Trophoblast cell (in vitro differentiated cells and primary cell): ENCODE results near the gene PAX5.

Source experiments
- DNase-seq, 2 donors: peaks; one replicate each; pipeline ENCODE4 v3.0.0-alpha.2; 2016
- H2AFZ ChIP-seq: 2 replicates; pipeline ENCODE4 v1.6.1; 2013; ENCODE audit warnings: low read length, moderate library complexity, mild to moderate bottlenecking; ENCODE audit not compliant: insufficient read depth, poor library complexity
- H2AK5ac ChIP-seq: 2 replicates; pipeline ENCODE4 v1.6.1; 2013; ENCODE audit warnings: mild to moderate bottlenecking, low read length
- H2BK120ac ChIP-seq: 2 replicates; pipeline ENCODE4 v1.6.1; 2013; ENCODE audit warnings: low read length, mild to moderate bottlenecking, moderate library complexity; ENCODE audit not compliant: insufficient read depth, poor library complexity
- H2BK12ac ChIP-seq: 2 replicates; pipeline ENCODE4 v1.6.1; 2013; ENCODE audit warnings: mild to moderate bottlenecking, low read length, moderate library complexity
- H2BK5ac ChIP-seq: 2 replicates; pipeline ENCODE4 v1.6.1; 2013; ENCODE audit warnings: low read length, low read depth, moderate library complexity, mild to moderate bottlenecking; ENCODE audit not compliant: poor library complexity
- H3K14ac ChIP-seq: 2 replicates; pipeline ENCODE4 v1.6.1; 2013; ENCODE audit warnings: mild to moderate bottlenecking, low read length
- H3K18ac ChIP-seq: 2 replicates; pipeline ENCODE4 v1.6.1; 2013; ENCODE audit warnings: mild to moderate bottlenecking, low read length
- H3K23ac ChIP-seq: 2 replicates; pipeline ENCODE4 v1.6.1; 2013; ENCODE audit warnings: low read length
- H3K27ac ChIP-seq: 2 replicates; pipeline ENCODE4 v1.5.1; 2013; ENCODE audit warnings: low read depth, mild to moderate bottlenecking, inconsistent platforms, low read length, moderate library complexity
- H3K27me3 ChIP-seq: 2 replicates; pipeline ENCODE4 v1.6.1; 2013; ENCODE audit warnings: inconsistent platforms, mild to moderate bottlenecking, low read length, moderate library complexity; ENCODE audit not compliant: insufficient read depth
- H3K36me3 ChIP-seq, 2 experiments: 1 replicate in 1 of 2; 2 replicates in 1 of 2; pipeline ENCODE4 v1.6.1; 2013; ENCODE audit warnings: low read length in 2 of 2, mild to moderate bottlenecking in 2 of 2, moderate library complexity in 1 of 2; ENCODE audit not compliant: insufficient read depth in 2 of 2, control insufficient read depth in 1 of 2
- H3K4ac ChIP-seq: 2 replicates; pipeline ENCODE4 v1.6.1; 2013; ENCODE audit warnings: low read depth, mild to moderate bottlenecking, low read length, moderate library complexity
- H3K4me1 ChIP-seq, 2 experiments: 1 replicate in 1 of 2; 2 replicates in 1 of 2; pipeline ENCODE4 v1.6.1; 2013; ENCODE audit warnings: low read length in 2 of 2, mild to moderate bottlenecking in 2 of 2, moderate library complexity in 1 of 2; ENCODE audit not compliant: insufficient read depth in 2 of 2, control insufficient read depth in 1 of 2
- H3K4me2 ChIP-seq: 2 replicates; pipeline ENCODE4 v1.6.1; 2013; ENCODE audit warnings: inconsistent platforms, mild to moderate bottlenecking, low read length, moderate library complexity
- H3K4me3 ChIP-seq: 2 replicates; pipeline ENCODE4 v1.5.1; 2013; ENCODE audit warnings: mild to moderate bottlenecking, low read depth, low read length, inconsistent platforms
- H3K79me1 ChIP-seq: one replicate; pipeline ENCODE4 v1.6.1; 2013; ENCODE audit warnings: low read length
- H3K79me2 ChIP-seq: 2 replicates; pipeline ENCODE4 v1.6.1; 2013; ENCODE audit warnings: low read length, mild to moderate bottlenecking; ENCODE audit not compliant: control insufficient read depth, insufficient read depth, poor library complexity
- H3K9ac ChIP-seq: 2 replicates; pipeline ENCODE4 v1.6.1; 2013; ENCODE audit warnings: mild to moderate bottlenecking, low read length
- H3K9me3 ChIP-seq: 2 replicates; pipeline ENCODE4 v1.6.1; 2013; ENCODE audit warnings: low read depth, mild to moderate bottlenecking, control low read depth, inconsistent platforms, low read length; ENCODE audit not compliant: insufficient read depth
- H4K12ac ChIP-seq: 2 replicates; pipeline ENCODE4 v1.6.1; 2013; ENCODE audit warnings: low read depth, mild to moderate bottlenecking, low read length, moderate library complexity
- H4K8ac ChIP-seq: 2 replicates; pipeline ENCODE4 v1.6.1; 2013; ENCODE audit warnings: low read depth, mild to moderate bottlenecking, low read length, moderate library complexity
- H4K91ac ChIP-seq: one replicate; pipeline ENCODE4 v1.6.1; 2013; ENCODE audit warnings: low read depth, mild to moderate bottlenecking, low read length, moderate library complexity
- WGBS: extraction: QIAGEN DNeasy Blood & Tissue Kit; methylation state at CpG from one replicate; pipeline ENCODE4 v1.1.7; 2013; ENCODE audit warnings: missing lambda C conversion rate; ENCODE audit not compliant: insufficient read length, insufficient coverage; ENCODE audit errors: extremely low coverage; 5-methylcytosine and 5-hydroxymethylcytosine counted together

The PAX5 gene

DNA sequence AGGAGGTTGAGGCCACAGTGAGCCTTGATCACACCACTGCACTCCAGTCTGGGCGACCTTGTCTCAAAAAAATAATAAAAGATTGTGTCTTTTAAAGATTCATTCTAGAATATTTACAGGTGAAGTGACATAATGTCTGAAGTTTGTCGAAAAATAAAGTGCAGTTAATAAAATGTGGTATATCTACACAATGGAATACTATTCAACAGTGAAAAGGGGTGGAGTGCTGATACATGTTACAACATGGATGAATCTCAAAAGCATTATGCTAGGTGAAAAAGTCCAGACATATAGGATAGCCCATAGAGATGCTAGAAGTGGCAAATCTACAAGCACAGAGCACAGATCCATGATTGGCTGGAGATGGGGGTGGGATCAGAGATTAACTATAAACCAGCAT, 101.9 kb downstream of the PAX5 start:
- Histone ChIP-seq H3K9me3 (no peaks in the 10 kb centered on the region), H2AK5ac (no peak overlapping the region), H3K4me1 (no peaks in the 10 kb centered on the region), H4K91ac (no peak overlapping the region), H3K14ac (no peak overlapping the region), H4K12ac (no peak overlapping the region), H3K4ac (no peak overlapping the region), H3K79me1 (no peaks in the 10 kb centered on the region), H3K36me3 (no peaks in the 10 kb centered on the region), H3K23ac (no peak overlapping the region), H3K4me2 (no peak overlapping the region), H2BK5ac (no peak overlapping the region), H2AFZ (no peak overlapping the region), H3K27me3 (peaks cover 2% of the 10 kb centered on the region), H2BK120ac (no peak overlapping the region), H3K27ac (no peak overlapping the region), H2BK12ac (no peak overlapping the region), H3K79me2 (no peaks in the 10 kb centered on the region), H3K4me3 (no peak overlapping the region), H4K8ac (no peak overlapping the region), H3K9ac (no peak overlapping the region), H3K18ac (no peak overlapping the region)
- WGBS, result no CpG with 5 or more reads among the region's 2 CpGs
- DNase-seq, result no peak

DNA sequence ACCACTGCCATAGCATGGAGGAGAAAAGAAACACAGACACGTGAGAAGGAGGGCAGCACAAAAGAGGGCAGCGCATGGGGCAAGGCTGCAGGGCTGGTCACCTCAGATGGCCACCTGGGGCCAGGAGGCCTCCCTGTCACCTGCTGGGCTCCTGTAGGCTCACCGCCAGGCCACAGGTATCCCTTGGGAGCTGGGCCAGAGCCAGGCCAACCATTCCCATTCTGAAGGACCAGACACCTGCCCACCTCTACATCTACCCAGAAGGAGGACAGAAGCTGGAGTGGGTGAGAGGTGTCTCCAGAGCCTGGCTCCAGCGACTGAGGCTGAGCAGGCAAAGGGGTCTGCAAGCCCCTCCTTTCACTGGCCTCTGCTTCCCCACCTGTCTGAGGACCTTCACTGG, 103.1 kb downstream of the PAX5 start:
- DNase-seq, result no peak
- H3K4me2 ChIP-seq, result no peak overlapping the region
- no peak overlapping the region for H3K4ac ChIP-seq
- H2BK12ac ChIP-seq, result no peak overlapping the region
- no peak overlapping the region for H3K23ac ChIP-seq
- no peaks in the 10 kb centered on the region for H3K36me3 ChIP-seq
- H3K27me3 ChIP-seq, result no peaks in the 10 kb centered on the region
- H3K79me2 ChIP-seq, result no peaks in the 10 kb centered on the region
- no peak overlapping the region for H4K12ac ChIP-seq
- H3K4me3 ChIP-seq, result no peak overlapping the region
- H2AK5ac ChIP-seq, result no peak overlapping the region
- no peak overlapping the region for H3K14ac ChIP-seq
- no peak overlapping the region for H2AFZ ChIP-seq
- no peak overlapping the region for H2BK120ac ChIP-seq
- H3K9me3 ChIP-seq, result no peaks in the 10 kb centered on the region
- H3K9ac ChIP-seq, result no peak overlapping the region
- WGBS, result no CpG with 5 or more reads among the region's 4 CpGs
- H4K91ac ChIP-seq, result no peak overlapping the region
- no peaks in the 10 kb centered on the region for H3K79me1 ChIP-seq
- H3K4me1 ChIP-seq, result no peaks in the 10 kb centered on the region
- H3K18ac ChIP-seq, result no peak overlapping the region
- no peak overlapping the region for H4K8ac ChIP-seq
- no peak overlapping the region for H2BK5ac ChIP-seq
- no peak overlapping the region for H3K27ac ChIP-seq

DNA sequence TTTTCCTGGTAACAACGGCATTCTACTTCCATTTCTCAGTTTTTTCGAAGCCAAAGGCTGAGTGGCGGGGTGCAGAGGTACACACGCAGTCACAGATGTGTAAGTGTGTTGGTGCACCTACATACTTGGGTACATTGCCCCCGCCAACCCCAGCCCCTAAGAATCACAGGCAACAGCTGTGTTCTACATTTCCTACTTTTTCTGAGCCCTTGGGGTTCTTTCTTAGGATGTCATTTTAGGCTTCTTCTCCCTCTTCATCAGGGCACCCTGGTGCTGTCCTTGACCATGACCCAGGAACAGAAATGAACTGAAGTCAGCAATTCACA, 104.8 kb downstream of the PAX5 start:
- Histone ChIP-seq H3K27me3 (no peaks in the 10 kb centered on the region), H3K4ac (no peak overlapping the region), H3K27ac (no peak overlapping the region), H2AFZ (no peak overlapping the region), H3K14ac (no peak overlapping the region), H4K91ac (no peak overlapping the region), H3K18ac (no peak overlapping the region), H2BK120ac (no peak overlapping the region), H3K36me3 (no peaks in the 10 kb centered on the region), H3K79me1 (no peaks in the 10 kb centered on the region), H2BK12ac (no peak overlapping the region), H3K79me2 (no peaks in the 10 kb centered on the region), H3K23ac (no peak overlapping the region), H3K9me3 (no peaks in the 10 kb centered on the region), H3K9ac (no peak overlapping the region), H3K4me3 (no peak overlapping the region), H2AK5ac (no peak overlapping the region), H4K8ac (no peak overlapping the region), H4K12ac (no peak overlapping the region), H3K4me2 (no peak overlapping the region), H3K4me1 (no peaks in the 10 kb centered on the region), H2BK5ac (no peak overlapping the region)
- DNase-seq, result no peak
- no CpG with 5 or more reads among the region's 5 CpGs for WGBS

DNA sequence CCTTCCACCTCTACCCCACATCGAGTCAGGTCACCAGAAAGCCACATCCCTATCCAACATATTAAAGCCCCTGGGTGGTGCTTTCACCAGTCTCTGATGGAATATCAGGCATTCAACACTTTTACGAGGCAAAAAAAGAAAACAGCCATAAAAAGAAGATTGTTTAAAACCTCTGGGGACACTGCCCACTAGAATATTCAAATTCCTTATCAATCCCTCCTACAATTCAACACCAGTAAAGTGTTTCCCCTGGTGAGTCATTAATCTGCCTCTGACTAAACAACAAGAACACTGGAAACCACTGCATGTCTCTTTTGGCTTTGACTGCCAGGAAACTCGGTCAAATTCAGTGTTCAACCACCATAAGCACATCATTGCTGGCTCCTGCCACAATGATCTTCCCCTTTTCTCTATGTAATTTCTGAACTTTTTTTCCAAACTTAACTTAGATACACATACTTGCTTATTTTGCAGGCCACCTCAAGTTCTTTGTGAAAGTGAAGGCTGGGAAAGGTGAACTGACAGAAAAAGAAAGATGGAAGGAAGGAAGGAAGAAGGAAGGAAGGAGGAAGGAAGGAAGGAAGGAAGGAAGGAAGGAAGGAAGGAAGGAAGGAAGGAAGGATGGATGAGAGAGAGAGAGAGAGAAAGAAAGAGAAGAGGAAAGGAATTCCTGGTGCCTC, 105.3 kb downstream of the PAX5 start:
- H4K8ac ChIP-seq, result no peak overlapping the region
- WGBS, result no CpG with 5 or more reads among the region's 3 CpGs
- H2AFZ ChIP-seq, result no peak overlapping the region
- H2AK5ac ChIP-seq, result no peak overlapping the region
- no peaks in the 10 kb centered on the region for H3K27me3 ChIP-seq
- no peak overlapping the region for H3K18ac ChIP-seq
- no peaks in the 10 kb centered on the region for H3K4me1 ChIP-seq
- H3K79me2 ChIP-seq, result no peaks in the 10 kb centered on the region
- no peak overlapping the region for H3K14ac ChIP-seq
- H3K36me3 ChIP-seq, result no peaks in the 10 kb centered on the region
- no peak overlapping the region for H3K4ac ChIP-seq
- no peak overlapping the region for H2BK120ac ChIP-seq
- no peak overlapping the region for H3K27ac ChIP-seq
- no peak for DNase-seq
- no peak overlapping the region for H3K4me2 ChIP-seq
- H3K4me3 ChIP-seq, result no peak overlapping the region
- no peak overlapping the region for H4K12ac ChIP-seq
- no peak overlapping the region for H3K9ac ChIP-seq
- H3K9me3 ChIP-seq, result no peaks in the 10 kb centered on the region
- H4K91ac ChIP-seq, result no peak overlapping the region
- H3K79me1 ChIP-seq, result no peaks in the 10 kb centered on the region
- H2BK5ac ChIP-seq, result no peak overlapping the region
- no peak overlapping the region for H3K23ac ChIP-seq
- no peak overlapping the region for H2BK12ac ChIP-seq
